ENCODE results near the gene NUP85.
"Not testable (repeated sequence)": the region's sequence is repeated elsewhere in the genome, so short reads cannot be mapped to it uniquely, and the experiment has no call there.

The NUP85 gene

GRCh38 chr17:75269844-75270217 lies 64.4 kb downstream of the NUP85 start:
- no peak for DNase-seq (ENCODE audit: low read depth)

- DNase-seq (ENCODE audit: low read depth), result no peak
Observed at GRCh38 chr17:75270218-75270965, 64.9 kb downstream of the NUP85 start.

GRCh38 chr17:75270966-75271232 lies 65.4 kb downstream of the NUP85 start, which contains the start of gene MIF4GD:
MIF4GD (minus strand) TSS chr17:75271231; CDS start chr17:75270195, 1,036 bp downstream.
- no peak for DNase-seq (ENCODE audit: low read depth)

- peak; percentile 68 for DNase-seq (ENCODE audit: low read depth)
Observed at GRCh38 chr17:75271233-75271954, 65.9 kb downstream of the NUP85 start.

GRCh38 chr17:75271955-75272847 lies 66.7 kb downstream of the NUP85 start:
- DNase-seq (ENCODE audit: low read depth), result no peak

GRCh38 chr17:75272848-75273184 lies 67.3 kb downstream of the NUP85 start:
- DNase-seq (ENCODE audit: low read depth), result no peak

- no peak for DNase-seq (ENCODE audit: low read depth)
Observed at GRCh38 chr17:75273977-75274708, 68.7 kb downstream of the NUP85 start.

GRCh38 chr17:75277664-75278071 lies 72.2 kb downstream of the NUP85 start:
- DNase-seq (ENCODE audit: low read depth), result no peak

GRCh38 chr17:75280189-75280588 lies 74.7 kb downstream of the NUP85 start:
- not testable (repeated sequence) for DNase-seq (ENCODE audit: low read depth)

GRCh38 chr17:75285123-75285522 lies 79.6 kb downstream of the NUP85 start:
- DNase-seq (ENCODE audit: low read depth), result no peak

Measured in stimulated activated CD8-positive, alpha-beta memory T cell treated with anti-CD3 and anti-CD28 coated beads, Interleukin-7, amount 100 ng/mL, for 24 hours (primary cell).